Measurements from ENCODE around the gene CHN2.

CHN2 gene

DNA sequence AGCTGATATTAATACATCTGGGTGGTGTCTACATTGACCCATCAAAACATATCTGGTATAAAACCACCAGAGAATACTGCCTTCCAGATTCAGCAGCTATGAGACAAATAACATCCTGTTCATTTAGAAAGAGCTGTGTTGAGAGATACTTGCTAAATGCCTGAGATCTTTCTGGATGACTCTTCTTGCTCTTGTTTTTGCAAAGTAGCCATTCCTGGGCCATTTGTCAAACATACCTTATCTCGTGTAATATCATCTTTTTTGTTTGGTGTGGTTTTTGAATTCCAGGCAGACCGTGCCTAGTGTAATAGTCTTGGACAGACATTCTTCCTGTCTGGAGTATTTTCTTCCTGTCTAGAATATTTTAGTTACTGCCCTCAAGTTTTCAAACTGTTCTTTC is 294.4 kb downstream of the CHN2 start:
- Histone ChIP-seq H3K4me1 (ENCODE audit: control insufficient read depth in 1 of 2, insufficient read depth in 2 of 2, low read length in 2 of 2) (peaks cover 38 to 72% of the 10 kb centered on the region in 2 donors), H3K27me3 (ENCODE audit: control insufficient read depth in 1 of 2, insufficient read depth in 2 of 2, low read length in 2 of 2) (no peaks in the 10 kb centered on the region), H3K9ac (ENCODE audit: low read depth in 1 of 2, low read length in 2 of 2) (no peak overlapping the region), H3K36me3 (ENCODE audit: control insufficient read depth in 1 of 2, insufficient read depth in 2 of 2, low read length in 2 of 2) (no peaks in the 10 kb centered on the region), H3K9me3 (ENCODE audit: control insufficient read depth in 1 of 2, low read length in 2 of 2) (no peaks in the 10 kb centered on the region), H3K27ac (ENCODE audit: low read depth, low read length) (no peak overlapping the region), H3K4me3 (ENCODE audit: low read depth in 1 of 2, low read length in 2 of 2) (no peak overlapping the region)

GRCh38 chr7:29490094-29490607 is 295.6 kb downstream of the CHN2 start:
- Histone ChIP-seq H3K27me3 (ENCODE audit: control insufficient read depth in 1 of 2, insufficient read depth in 2 of 2, low read length in 2 of 2) (no peaks in the 10 kb centered on the region), H3K36me3 (ENCODE audit: control insufficient read depth in 1 of 2, insufficient read depth in 2 of 2, low read length in 2 of 2) (no peaks in the 10 kb centered on the region), H3K27ac (ENCODE audit: low read depth, low read length) (no peak overlapping the region), H3K4me1 (ENCODE audit: control insufficient read depth in 1 of 2, insufficient read depth in 2 of 2, low read length in 2 of 2) (peaks cover 42 to 70% of the 10 kb centered on the region in 2 donors), H3K9me3 (ENCODE audit: control insufficient read depth in 1 of 2, low read length in 2 of 2) (no peaks in the 10 kb centered on the region), H3K4me3 (ENCODE audit: low read depth in 1 of 2, low read length in 2 of 2) (no peak overlapping the region), H3K9ac (ENCODE audit: low read depth in 1 of 2, low read length in 2 of 2) (no peak overlapping the region)

- H3K9me3 ChIP-seq (ENCODE audit: control insufficient read depth in 1 of 2, low read length in 2 of 2), result no peaks in the 10 kb centered on the region
- no peak overlapping the region for H3K27ac ChIP-seq (ENCODE audit: low read depth, low read length)
- H3K27me3 ChIP-seq (ENCODE audit: control insufficient read depth in 1 of 2, insufficient read depth in 2 of 2, low read length in 2 of 2), result no peaks in the 10 kb centered on the region
- H3K4me1 ChIP-seq (ENCODE audit: control insufficient read depth in 1 of 2, insufficient read depth in 2 of 2, low read length in 2 of 2), result peaks cover 24 to 40% of the 10 kb centered on the region in 2 donors
- H3K9ac ChIP-seq (ENCODE audit: low read depth in 1 of 2, low read length in 2 of 2), result no peak overlapping the region
- H3K4me3 ChIP-seq (ENCODE audit: low read depth in 1 of 2, low read length in 2 of 2), result no peak overlapping the region
- no peaks in the 10 kb centered on the region for H3K36me3 ChIP-seq (ENCODE audit: control insufficient read depth in 1 of 2, insufficient read depth in 2 of 2, low read length in 2 of 2)
These were observed 299.8 kb downstream of the CHN2 start for GRCh38 chr7:29494350-29494749.

- Histone ChIP-seq H3K27me3 (ENCODE audit: control insufficient read depth in 1 of 2, insufficient read depth in 2 of 2, low read length in 2 of 2) (no peaks in the 10 kb centered on the region), H3K9me3 (ENCODE audit: control insufficient read depth in 1 of 2, low read length in 2 of 2) (no peaks in the 10 kb centered on the region), H3K4me1 (ENCODE audit: control insufficient read depth in 1 of 2, insufficient read depth in 2 of 2, low read length in 2 of 2) (peaks cover 16 to 32% of the 10 kb centered on the region in 2 donors), H3K9ac (ENCODE audit: low read depth in 1 of 2, low read length in 2 of 2) (peak overlapping the region in 1 of 2 donors; percentile 35), H3K36me3 (ENCODE audit: control insufficient read depth in 1 of 2, insufficient read depth in 2 of 2, low read length in 2 of 2) (peaks cover 0 to 10% of the 10 kb centered on the region in 2 donors), H3K4me3 (ENCODE audit: low read depth in 1 of 2, low read length in 2 of 2) (peak overlapping the region in 1 of 2 donors; percentile 4), H3K27ac (ENCODE audit: low read depth, low read length) (no peak overlapping the region)
These were observed 301.1 kb downstream of the CHN2 start for GRCh38 chr7:29495653-29496052.

DNA sequence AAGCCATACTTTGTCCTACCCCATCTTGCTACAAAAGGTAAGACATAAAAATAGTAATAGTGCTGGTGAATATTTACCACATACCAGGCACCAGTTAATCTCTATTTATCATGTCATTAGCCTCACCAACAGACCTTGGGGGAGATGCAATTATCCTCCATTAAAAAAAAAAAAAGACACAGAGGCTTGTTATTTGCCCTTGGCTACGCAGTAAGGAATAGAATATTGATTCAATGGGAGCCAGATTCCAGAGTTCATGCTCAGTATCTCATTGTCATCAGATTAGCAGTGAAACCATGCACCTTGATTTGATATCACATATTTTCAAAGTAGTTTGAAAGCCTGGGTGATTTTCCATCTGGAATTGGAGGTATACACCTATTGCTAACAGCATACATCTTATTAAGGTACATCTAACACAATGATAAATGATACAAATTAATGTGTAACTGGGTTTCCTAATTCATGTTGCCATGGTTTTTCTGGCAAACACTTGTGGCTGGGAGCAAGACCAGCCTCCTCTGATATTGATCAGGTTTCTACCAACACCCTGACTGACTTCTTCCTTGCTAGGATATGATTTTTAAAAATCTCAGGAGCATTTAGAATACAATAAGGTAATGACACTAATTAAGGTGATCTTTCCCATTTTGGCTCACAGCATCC is 301.9 kb downstream of the CHN2 start:
- Histone ChIP-seq H3K4me1 (ENCODE audit: control insufficient read depth in 1 of 2, insufficient read depth in 2 of 2, low read length in 2 of 2) (peaks cover 15 to 32% of the 10 kb centered on the region in 2 donors), H3K36me3 (ENCODE audit: control insufficient read depth in 1 of 2, insufficient read depth in 2 of 2, low read length in 2 of 2) (peaks cover 0 to 18% of the 10 kb centered on the region in 2 donors), H3K27ac (ENCODE audit: low read depth, low read length) (no peak overlapping the region), H3K4me3 (ENCODE audit: low read depth in 1 of 2, low read length in 2 of 2) (no peak overlapping the region), H3K27me3 (ENCODE audit: control insufficient read depth in 1 of 2, insufficient read depth in 2 of 2, low read length in 2 of 2) (no peaks in the 10 kb centered on the region), H3K9me3 (ENCODE audit: control insufficient read depth in 1 of 2, low read length in 2 of 2) (no peaks in the 10 kb centered on the region), H3K9ac (ENCODE audit: low read depth in 1 of 2, low read length in 2 of 2) (no peak overlapping the region)

DNA sequence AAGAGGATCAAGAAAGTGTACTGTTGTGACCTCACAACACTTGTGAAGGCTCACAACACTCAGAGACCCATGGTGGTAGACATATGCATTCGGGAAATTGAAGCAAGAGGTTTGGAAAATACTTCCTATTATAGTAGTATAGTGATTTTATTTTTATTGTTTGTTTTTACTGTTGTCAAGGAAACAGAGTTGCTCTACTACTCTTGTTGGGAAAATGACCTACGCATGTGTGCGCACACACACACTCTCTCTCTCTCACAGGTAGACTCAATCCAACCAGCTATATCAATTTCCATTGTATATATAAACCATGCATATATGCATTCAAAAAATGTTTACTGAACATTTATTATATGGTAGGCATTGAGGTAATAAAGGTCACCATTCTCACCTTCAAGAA is 305.4 kb downstream of the CHN2 start:
- Histone ChIP-seq H3K27me3 (ENCODE audit: control insufficient read depth in 1 of 2, insufficient read depth in 2 of 2, low read length in 2 of 2) (no peaks in the 10 kb centered on the region), H3K9ac (ENCODE audit: low read depth in 1 of 2, low read length in 2 of 2) (no peak overlapping the region), H3K4me1 (ENCODE audit: control insufficient read depth in 1 of 2, insufficient read depth in 2 of 2, low read length in 2 of 2) (peaks cover 12 to 20% of the 10 kb centered on the region in 2 donors), H3K4me3 (ENCODE audit: low read depth in 1 of 2, low read length in 2 of 2) (no peak overlapping the region), H3K36me3 (ENCODE audit: control insufficient read depth in 1 of 2, insufficient read depth in 2 of 2, low read length in 2 of 2) (peaks cover 23 to 45% of the 10 kb centered on the region in 2 donors), H3K27ac (ENCODE audit: low read depth, low read length) (no peak overlapping the region), H3K9me3 (ENCODE audit: control insufficient read depth in 1 of 2, low read length in 2 of 2) (no peaks in the 10 kb centered on the region)

- no peaks in the 10 kb centered on the region for H3K27me3 ChIP-seq (ENCODE audit: control insufficient read depth in 1 of 2, insufficient read depth in 2 of 2, low read length in 2 of 2)
- H3K9ac ChIP-seq (ENCODE audit: low read depth in 1 of 2, low read length in 2 of 2), result no peak overlapping the region
- H3K27ac ChIP-seq (ENCODE audit: low read depth, low read length), result no peak overlapping the region
- no peaks in the 10 kb centered on the region for H3K9me3 ChIP-seq (ENCODE audit: control insufficient read depth in 1 of 2, low read length in 2 of 2)
- no peak overlapping the region for H3K4me3 ChIP-seq (ENCODE audit: low read depth in 1 of 2, low read length in 2 of 2)
- peaks cover 5 to 12% of the 10 kb centered on the region in 2 donors for H3K4me1 ChIP-seq (ENCODE audit: control insufficient read depth in 1 of 2, insufficient read depth in 2 of 2, low read length in 2 of 2)
- H3K36me3 ChIP-seq (ENCODE audit: control insufficient read depth in 1 of 2, insufficient read depth in 2 of 2, low read length in 2 of 2), result peaks cover 30 to 53% of the 10 kb centered on the region in 2 donors
These were observed 306.1 kb downstream of the CHN2 start for GRCh38 chr7:29500719-29501118.

GRCh38 chr7:29502133-29502532 is 307.6 kb downstream of the CHN2 start:
- Histone ChIP-seq H3K27ac (ENCODE audit: low read depth, low read length) (no peak overlapping the region), H3K9ac (ENCODE audit: low read depth in 1 of 2, low read length in 2 of 2) (no peak overlapping the region), H3K4me1 (ENCODE audit: control insufficient read depth in 1 of 2, insufficient read depth in 2 of 2, low read length in 2 of 2) (peaks cover 0 to 8% of the 10 kb centered on the region in 2 donors), H3K4me3 (ENCODE audit: low read depth in 1 of 2, low read length in 2 of 2) (no peak overlapping the region), H3K36me3 (ENCODE audit: control insufficient read depth in 1 of 2, insufficient read depth in 2 of 2, low read length in 2 of 2) (peaks cover 30 to 58% of the 10 kb centered on the region in 2 donors), H3K27me3 (ENCODE audit: control insufficient read depth in 1 of 2, insufficient read depth in 2 of 2, low read length in 2 of 2) (no peaks in the 10 kb centered on the region), H3K9me3 (ENCODE audit: control insufficient read depth in 1 of 2, low read length in 2 of 2) (no peaks in the 10 kb centered on the region)

DNA sequence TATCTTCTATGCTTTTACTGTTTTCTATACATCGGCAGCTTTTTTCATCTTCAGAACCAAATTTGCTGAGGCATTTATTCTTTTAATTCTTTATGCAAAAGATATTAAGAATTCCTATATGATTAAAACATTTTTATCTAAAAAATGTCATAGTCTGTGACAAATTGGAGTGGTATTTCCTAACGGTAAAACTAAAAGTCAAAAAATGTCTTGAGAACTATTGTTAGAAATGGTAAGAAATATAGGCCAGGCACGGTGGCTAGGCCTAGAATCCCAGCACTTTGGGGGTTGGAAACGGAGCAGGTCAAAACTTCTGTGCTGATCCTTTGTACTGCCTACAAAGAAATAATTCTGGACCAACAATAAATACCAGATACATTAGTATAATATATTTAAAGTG is 311.4 kb downstream of the CHN2 start:
- Histone ChIP-seq H3K4me3 (ENCODE audit: low read depth in 1 of 2, low read length in 2 of 2) (no peak overlapping the region), H3K9ac (ENCODE audit: low read depth in 1 of 2, low read length in 2 of 2) (no peak overlapping the region), H3K27me3 (ENCODE audit: control insufficient read depth in 1 of 2, insufficient read depth in 2 of 2, low read length in 2 of 2) (no peaks in the 10 kb centered on the region), H3K36me3 (ENCODE audit: control insufficient read depth in 1 of 2, insufficient read depth in 2 of 2, low read length in 2 of 2) (peaks cover 50 to 74% of the 10 kb centered on the region in 2 donors), H3K4me1 (ENCODE audit: control insufficient read depth in 1 of 2, insufficient read depth in 2 of 2, low read length in 2 of 2) (peaks cover 0 to 8% of the 10 kb centered on the region in 2 donors), H3K27ac (ENCODE audit: low read depth, low read length) (no peak overlapping the region), H3K9me3 (ENCODE audit: control insufficient read depth in 1 of 2, low read length in 2 of 2) (no peaks in the 10 kb centered on the region)

GRCh38 chr7:29508608-29509007 is 314.0 kb downstream of the CHN2 start:
- Histone ChIP-seq H3K36me3 (ENCODE audit: control insufficient read depth in 1 of 2, insufficient read depth in 2 of 2, low read length in 2 of 2) (peaks cover 42 to 66% of the 10 kb centered on the region in 2 donors), H3K9ac (ENCODE audit: low read depth in 1 of 2, low read length in 2 of 2) (no peak overlapping the region), H3K27ac (ENCODE audit: low read depth, low read length) (no peak overlapping the region), H3K9me3 (ENCODE audit: control insufficient read depth in 1 of 2, low read length in 2 of 2) (no peaks in the 10 kb centered on the region), H3K4me3 (ENCODE audit: low read depth in 1 of 2, low read length in 2 of 2) (no peak overlapping the region), H3K27me3 (ENCODE audit: control insufficient read depth in 1 of 2, insufficient read depth in 2 of 2, low read length in 2 of 2) (no peaks in the 10 kb centered on the region), H3K4me1 (ENCODE audit: control insufficient read depth in 1 of 2, insufficient read depth in 2 of 2, low read length in 2 of 2) (no peaks in the 10 kb centered on the region)
